ENCODE measurements around the gene NECAP2.
"Not testable (repeated sequence)": the region's sequence is repeated elsewhere in the genome, so short reads cannot be mapped to it uniquely, and the experiment has no call there.

NECAP2 gene

DNA sequence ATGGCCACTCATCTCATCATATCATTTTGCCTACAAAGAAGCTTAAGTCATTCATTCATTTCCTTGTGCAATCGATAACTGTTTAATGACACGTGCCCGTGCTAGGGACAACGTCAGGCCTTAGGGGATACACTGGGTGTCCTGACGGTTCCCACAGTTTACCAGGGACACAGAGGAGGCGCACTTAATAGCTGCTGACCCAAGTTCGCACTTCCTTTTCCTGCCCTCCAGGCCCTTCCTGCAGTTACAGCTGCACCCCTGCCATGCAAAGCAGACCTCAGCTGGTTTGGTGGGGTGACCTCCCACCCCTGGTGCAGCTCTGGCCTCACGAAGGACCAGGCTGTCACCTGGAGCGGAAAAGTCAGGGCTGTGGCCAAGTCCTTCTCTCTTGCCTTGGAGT lies 7.5 kb upstream of the NECAP2 start:
- no peak for DNase-seq

DNA sequence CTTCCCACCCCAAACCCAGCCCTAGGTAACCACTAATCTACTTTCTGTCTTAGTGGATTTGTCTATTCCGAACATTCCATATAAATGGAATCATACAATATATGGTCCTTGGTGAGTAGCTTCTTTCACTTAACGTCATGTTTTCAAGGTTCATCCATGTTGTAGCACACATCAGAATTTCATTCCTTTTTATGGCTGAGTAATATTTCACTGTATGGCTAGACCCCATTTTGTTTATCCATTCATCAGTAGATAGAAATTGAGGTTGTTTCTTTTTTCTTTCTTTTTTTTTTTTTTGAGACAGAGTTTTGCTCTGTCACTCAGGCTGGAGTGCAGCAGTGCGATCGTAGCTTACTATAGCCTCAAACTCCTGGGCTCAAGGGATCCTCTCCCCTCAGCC lies 6.5 kb upstream of the NECAP2 start:
- DNase-seq, result no peak

GRCh38 chr1:16434501-16434900 lies 6.0 kb upstream of the NECAP2 start:
- no peak for DNase-seq

DNA sequence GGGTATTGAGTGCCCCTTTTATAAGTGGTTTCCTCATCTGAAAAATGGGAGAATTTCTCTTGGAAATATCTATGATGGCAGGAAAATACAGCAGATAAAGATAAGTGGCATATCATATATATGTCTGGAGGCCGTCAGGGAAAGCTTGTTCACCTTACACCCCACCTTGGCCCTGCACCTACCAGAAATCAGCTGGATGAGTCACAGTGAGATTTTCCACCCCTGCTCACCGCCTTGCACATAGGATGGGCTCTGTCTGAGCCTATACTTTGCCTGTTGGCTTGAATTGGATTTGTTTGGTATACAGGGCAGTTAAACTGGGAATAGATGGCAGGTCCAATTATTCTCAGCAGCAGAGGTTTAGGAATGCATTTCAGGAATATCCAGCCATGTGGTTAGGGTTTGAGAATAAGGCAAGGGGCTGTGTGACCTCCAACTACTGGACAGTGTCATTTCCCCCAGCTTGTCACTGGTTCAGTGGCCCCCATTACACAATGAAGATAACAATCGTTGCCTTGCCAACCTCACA lies 3.5 kb upstream of the NECAP2 start, which contains the start of gene SPATA21:
Gene SPATA21, minus strand, starts transcription at position 479 of the 529 bp plus-strand sequence. CDS start 6,053 bp downstream, outside the sequence.
- no peak for DNase-seq

GRCh38 chr1:16438516-16438915 lies 2.0 kb upstream of the NECAP2 start:
- no peak for DNase-seq

DNA sequence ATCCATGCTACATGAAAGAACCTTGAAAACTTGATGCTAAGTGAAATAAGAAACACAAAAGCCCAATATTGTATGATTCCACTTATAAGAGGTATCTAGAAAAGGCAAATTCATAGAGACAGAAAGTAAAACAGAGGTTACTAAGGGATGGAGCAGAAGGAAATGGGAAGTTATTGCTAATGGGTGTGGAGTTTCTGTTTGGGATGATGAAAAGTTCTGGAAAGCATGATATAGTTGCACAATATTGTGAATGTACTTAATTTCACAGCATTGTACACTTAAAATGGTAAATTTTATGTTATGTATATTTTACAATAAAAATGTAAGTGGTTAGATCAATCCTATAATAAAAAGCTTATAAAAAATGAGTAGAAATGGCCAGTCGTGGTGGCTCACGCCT lies 1.6 kb upstream of the NECAP2 start:
- no peak for DNase-seq

DNA sequence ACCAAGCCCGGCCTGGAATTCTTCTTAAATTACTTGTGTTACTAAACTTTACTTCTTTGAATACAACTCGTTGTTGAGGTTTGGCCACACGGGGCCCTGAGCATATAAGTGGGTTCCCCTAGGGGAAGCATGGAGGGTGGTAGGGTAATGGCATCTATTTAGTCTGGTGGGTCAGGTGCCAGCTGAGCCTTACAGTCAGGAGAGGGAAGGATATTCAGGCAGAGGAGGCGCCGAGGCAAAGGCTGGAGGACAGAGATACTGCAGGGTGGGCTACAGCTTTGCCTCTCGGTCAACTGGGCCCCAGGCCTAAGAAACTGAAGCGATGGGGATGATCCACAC lies 424 bp upstream of the NECAP2 start:
- DNase-seq, result no peak

DNA sequence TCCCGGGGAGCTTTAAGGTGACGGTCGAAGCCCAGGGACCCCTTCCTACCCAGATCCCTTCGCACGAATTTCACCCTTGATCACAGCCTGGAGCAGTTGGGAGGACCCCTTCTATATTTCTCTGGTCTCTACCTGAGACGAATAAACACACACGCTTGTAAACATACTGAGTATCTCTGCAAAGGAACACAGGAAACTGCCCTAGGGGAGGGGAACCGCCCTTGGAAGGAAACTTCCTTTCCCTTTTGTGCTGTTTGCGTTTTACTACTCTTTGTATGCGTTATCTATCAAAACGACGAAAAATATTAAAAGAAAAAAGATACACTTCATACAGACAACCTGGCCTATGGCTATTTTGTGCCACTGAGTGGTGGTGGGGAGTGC lies 750 bp downstream of the NECAP2 start:
- no peak for DNase-seq

GRCh38 chr1:16442265-16442664 lies 1.7 kb downstream of the NECAP2 start:
- no peak for DNase-seq

GRCh38 chr1:16442941-16443340 lies 2.4 kb downstream of the NECAP2 start:
- no peak for DNase-seq

GRCh38 chr1:16443975-16444770 lies 3.6 kb downstream of the NECAP2 start:
- DNase-seq, result no peak

GRCh38 chr1:16445052-16445451 lies 4.5 kb downstream of the NECAP2 start:
- no peak for DNase-seq

- DNase-seq, result no peak
Measured at GRCh38 chr1:16446116-16446515, 5.6 kb downstream of the NECAP2 start.

DNA sequence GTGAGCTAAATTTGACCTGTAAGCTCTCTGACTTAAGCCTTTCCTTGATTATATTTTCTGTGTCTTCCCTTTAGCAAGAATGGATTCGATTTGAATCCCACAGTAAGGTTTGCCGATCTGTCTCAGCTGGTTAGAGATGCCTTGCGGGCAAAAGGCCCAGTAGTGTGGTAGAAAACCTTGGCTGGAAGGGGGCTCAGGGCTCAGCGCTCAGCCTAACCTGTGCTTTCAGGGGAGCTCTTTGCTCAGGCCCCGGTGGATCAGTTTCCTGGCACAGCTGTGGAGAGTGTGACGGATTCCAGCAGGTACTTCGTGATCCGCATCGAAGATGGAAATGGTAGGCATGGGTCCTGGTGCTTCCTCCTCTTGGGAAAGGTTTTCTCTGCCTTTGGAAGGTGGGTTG lies 7.1 kb downstream of the NECAP2 start:
- no peak for DNase-seq

DNA sequence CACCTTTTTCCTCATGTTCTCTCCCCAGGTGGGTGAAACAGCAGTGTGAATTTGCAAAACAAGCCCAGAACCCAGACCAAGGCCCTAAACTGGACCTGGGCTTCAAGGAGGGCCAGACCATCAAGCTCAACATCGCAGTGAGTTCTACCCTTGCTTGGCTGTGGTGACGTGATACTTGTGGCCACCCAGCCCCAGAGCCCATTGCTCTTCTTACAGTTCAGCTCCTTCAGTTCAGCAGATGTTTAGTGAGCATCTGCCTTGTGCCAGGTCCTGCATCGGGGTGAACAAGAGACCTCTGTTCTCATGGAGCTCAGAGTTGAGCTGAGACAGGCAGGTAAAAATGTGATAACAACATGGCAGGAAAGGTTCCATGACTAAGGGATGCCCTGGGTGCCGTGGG lies 8.5 kb downstream of the NECAP2 start:
- DNase-seq, result no peak

- no peak for DNase-seq
Measured at GRCh38 chr1:16449666-16450065, 9.1 kb downstream of the NECAP2 start.

- DNase-seq, result no peak
Measured at GRCh38 chr1:16450863-16451481, 10.4 kb downstream of the NECAP2 start.

- DNase-seq, result no peak
Measured at GRCh38 chr1:16451841-16452528, 11.5 kb downstream of the NECAP2 start.

GRCh38 chr1:16454909-16455308 lies 14.4 kb downstream of the NECAP2 start:
- DNase-seq, result not testable (repeated sequence)

GRCh38 chr1:16456151-16456550 lies 15.6 kb downstream of the NECAP2 start:
- not testable (repeated sequence) for DNase-seq

DNA sequence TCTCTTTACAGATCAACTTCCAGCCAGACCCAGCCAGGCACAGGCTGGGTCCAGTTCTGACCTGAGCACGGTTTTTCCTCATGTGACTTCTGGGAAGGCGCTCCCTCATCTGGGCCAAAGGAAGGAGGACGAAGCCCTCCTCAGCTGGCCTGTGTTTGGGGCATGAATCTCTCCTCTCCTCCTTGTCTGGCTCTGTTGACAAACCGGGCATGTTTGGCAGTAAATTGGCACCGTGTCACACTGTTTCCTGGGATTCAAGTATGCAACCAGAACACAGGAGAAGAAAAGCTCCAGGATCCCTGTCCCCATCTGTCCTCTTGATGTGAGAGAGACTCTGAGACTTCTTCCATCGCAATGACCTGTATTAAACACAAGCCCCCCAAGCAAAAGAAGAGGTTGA lies 18.3 kb downstream of the NECAP2 start:
- no peak for DNase-seq

DNA sequence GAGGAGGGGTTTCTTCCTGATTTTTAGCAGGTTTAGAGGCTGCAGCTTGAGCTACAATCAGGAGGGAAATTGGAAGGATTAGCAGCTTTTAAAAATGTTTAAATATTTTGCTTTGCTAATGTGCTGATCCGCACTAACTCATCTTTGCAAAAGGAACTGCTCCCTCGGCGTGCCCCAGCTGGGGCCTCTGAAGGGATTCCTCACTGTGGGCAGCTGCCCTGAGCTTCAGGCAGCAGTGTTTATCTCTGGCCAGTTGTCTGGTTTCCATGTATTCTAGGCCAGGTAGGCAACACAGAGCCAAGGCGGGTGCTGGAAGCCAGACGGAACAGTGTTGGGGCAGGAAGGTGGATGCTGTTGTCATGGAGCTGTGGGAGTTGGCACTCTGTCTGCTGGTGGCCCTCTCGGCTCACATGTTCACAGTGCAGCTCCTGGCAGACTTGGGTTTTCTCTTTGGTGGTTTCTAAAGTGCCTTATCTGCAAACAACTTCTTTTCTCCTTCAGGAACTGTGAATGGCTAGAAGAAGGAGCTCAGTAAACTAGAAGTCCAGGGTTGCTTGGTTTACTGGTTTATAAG lies 18.9 kb downstream of the NECAP2 start:
- no peak for DNase-seq

DNA sequence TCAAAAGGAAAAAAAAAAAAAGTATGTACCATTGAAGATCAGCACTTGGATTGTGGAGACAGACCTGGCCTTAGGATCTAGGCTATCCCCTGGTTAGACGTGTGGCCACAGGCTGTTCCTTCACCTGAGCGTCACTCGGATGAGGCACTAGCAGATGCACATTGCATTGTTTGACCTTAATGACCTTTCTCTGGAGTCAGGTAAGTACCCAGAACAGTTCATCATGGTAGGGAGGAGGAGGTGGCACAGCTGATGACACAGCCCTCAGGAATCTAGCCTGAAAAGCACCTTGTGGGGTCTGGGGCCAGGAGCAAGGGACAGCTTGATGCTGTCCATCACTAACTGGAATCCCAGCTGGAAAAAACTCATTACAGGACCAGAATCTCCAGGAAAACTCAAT lies 21.2 kb downstream of the NECAP2 start:
- no peak for DNase-seq

Data from NCI-H524 treated with DMSO at 0.1 percent for 48 hours (cell line).